WTC11 (cell line): ENCODE data around the gene C1QTNF12. TPM values are rescaled to one million over a fixed set of nuclear protein-coding genes. Genes with fewer than 3 reads are reported as not detected.
A peak's percentile ranks its signal among the peaks of the same experiment; 100 is the strongest.

ENCODE experiments used
- ATF1 ChIP-seq: sonication (generic); formaldehyde crosslinking; IDR thresholded peaks from 2 replicates; pipeline ENCODE4 v1.8.1; 2023; ENCODE audit warnings: mild to moderate bottlenecking, moderate library complexity, missing genetic modification reagents
- CREM ChIP-seq: sonication (generic); formaldehyde crosslinking; IDR thresholded peaks from 2 replicates; pipeline ENCODE4 v1.8.1; 2022; ENCODE audit warnings: mild to moderate bottlenecking, missing genetic modification reagents, moderate library complexity
- ESRRA ChIP-seq: sonication (generic); formaldehyde crosslinking; IDR thresholded peaks from 2 replicates; pipeline ENCODE4 v1.8.1; 2022; ENCODE audit warnings: mild to moderate bottlenecking, missing genetic modification reagents, borderline replicate concordance
- FOXP4 ChIP-seq: sonication (generic); formaldehyde crosslinking; IDR thresholded peaks from 2 replicates; pipeline ENCODE4 v1.8.0; 2022; ENCODE audit warnings: mild to moderate bottlenecking, missing genetic modification reagents
- HMGA2 ChIP-seq: fragments of 250-450 bp; sonication (Bioruptor Pico); IDR thresholded peaks from 2 replicates; pipeline ENCODE4 v1.4.0; 2021; ENCODE audit warnings: mild to moderate bottlenecking, moderate library complexity
- IRF2 ChIP-seq: sonication (generic); formaldehyde crosslinking; IDR thresholded peaks from 2 replicates; pipeline ENCODE4 v1.8.0; 2022; ENCODE audit warnings: low read depth, missing genetic modification reagents, borderline replicate concordance
- JAZF1 ChIP-seq: fragments of 250-450 bp; sonication (Bioruptor Pico); IDR thresholded peaks from 2 replicates; pipeline ENCODE4 v1.9.0; 2021; ENCODE audit warnings: moderate library complexity, mild to moderate bottlenecking, inconsistent platforms
- JUN ChIP-seq: sonication (generic); formaldehyde crosslinking; IDR thresholded peaks from 2 replicates; pipeline ENCODE4 v1.8.0; 2023; ENCODE audit warnings: mild to moderate bottlenecking, missing genetic modification reagents
- MYBL2 ChIP-seq: sonication (generic); formaldehyde crosslinking; IDR thresholded peaks from 2 replicates; pipeline ENCODE4 v1.8.1; 2023; ENCODE audit warnings: mild to moderate bottlenecking, moderate library complexity, missing genetic modification reagents
- NFYB ChIP-seq: sonication (generic); formaldehyde crosslinking; conservative IDR thresholded peaks from 2 replicates; pipeline ENCODE4 v1.8.0; 2022; ENCODE audit warnings: low read depth, missing genetic modification reagents
- NR1H2 ChIP-seq: sonication (generic); formaldehyde crosslinking; IDR thresholded peaks from 2 replicates; pipeline ENCODE4 v1.9.0; 2021; ENCODE audit warnings: mild to moderate bottlenecking, moderate library complexity, missing genetic modification reagents
- RELA ChIP-seq: sonication (generic); formaldehyde crosslinking; IDR thresholded peaks from 2 replicates; pipeline ENCODE4 v1.8.1; 2022; ENCODE audit warnings: missing genetic modification reagents, mild to moderate bottlenecking, borderline replicate concordance
- SMAD4 ChIP-seq: sonication (generic); formaldehyde crosslinking; IDR thresholded peaks from 2 replicates; pipeline ENCODE4 v1.8.0; 2022; ENCODE audit warnings: mild to moderate bottlenecking, missing genetic modification reagents
- SP1 ChIP-seq: sonication (generic); formaldehyde crosslinking; conservative IDR thresholded peaks from 2 replicates; pipeline ENCODE4 v1.8.1; 2022; ENCODE audit warnings: missing genetic modification reagents
- TP53 ChIP-seq: sonication (generic); formaldehyde crosslinking; IDR thresholded peaks from 2 replicates; pipeline ENCODE4 v1.8.1; 2023; ENCODE audit warnings: mild to moderate bottlenecking, missing genetic modification reagents
- USF2 ChIP-seq: sonication (generic); formaldehyde crosslinking; IDR thresholded peaks from 2 replicates; pipeline ENCODE4 v1.8.1; 2023; ENCODE audit warnings: mild to moderate bottlenecking, missing genetic modification reagents, moderate library complexity
- ZBTB43 ChIP-seq: sonication (generic); formaldehyde crosslinking; IDR thresholded peaks from 2 replicates; pipeline ENCODE4 v1.8.1; 2023; ENCODE audit warnings: mild to moderate bottlenecking, missing genetic modification reagents
- ZNF232 ChIP-seq: sonication (generic); formaldehyde crosslinking; IDR thresholded peaks from 2 replicates; pipeline ENCODE4 v1.8.0; 2022; ENCODE audit warnings: mild to moderate bottlenecking, missing genetic modification reagents
- ZNF396 ChIP-seq: fragments of 250-450 bp; sonication (Bioruptor Pico); IDR thresholded peaks from 2 replicates; pipeline ENCODE4 v1.8.0; 2021; ENCODE audit warnings: mild to moderate bottlenecking, moderate library complexity, borderline replicate concordance
- ZNF425 ChIP-seq: fragments of 250-450 bp; sonication (Bioruptor Pico); conservative IDR thresholded peaks from 2 replicates; pipeline ENCODE4 v1.9.0; 2021; ENCODE audit warnings: mild to moderate bottlenecking
- ZNF671 ChIP-seq: fragments of 250-450 bp; sonication (Bioruptor Pico); IDR thresholded peaks from 2 replicates; pipeline ENCODE4 v1.8.0; 2021; ENCODE audit warnings: mild to moderate bottlenecking
- total RNA-seq: library from RNA; stranded (reverse); gene quantifications from 3 replicates; pipeline ENCODE4 v1.2.3, GENCODE V29; 2021
- TF ChIP-seq, protein P1 (sequence below): fragments of 250-450 bp; sonication (Bioruptor Pico); IDR thresholded peaks from 2 replicates; pipeline ENCODE4 v1.9.0; 2021; ENCODE audit warnings: mild to moderate bottlenecking
- TF ChIP-seq, protein P2 (sequence below): sonication (generic); formaldehyde crosslinking; IDR thresholded peaks from 2 replicates; pipeline ENCODE4 v1.8.1; 2023; ENCODE audit warnings: mild to moderate bottlenecking, moderate library complexity, missing genetic modification reagents
- TF ChIP-seq, protein P3 (sequence below): sonication (generic); formaldehyde crosslinking; IDR thresholded peaks from 2 replicates; pipeline ENCODE4 v1.8.0; 2022; ENCODE audit warnings: mild to moderate bottlenecking, missing genetic modification reagents

Gene C1QTNF12
- total RNA-seq, 1 experiment from 2014 or later, result 10.3 TPM

DNA sequence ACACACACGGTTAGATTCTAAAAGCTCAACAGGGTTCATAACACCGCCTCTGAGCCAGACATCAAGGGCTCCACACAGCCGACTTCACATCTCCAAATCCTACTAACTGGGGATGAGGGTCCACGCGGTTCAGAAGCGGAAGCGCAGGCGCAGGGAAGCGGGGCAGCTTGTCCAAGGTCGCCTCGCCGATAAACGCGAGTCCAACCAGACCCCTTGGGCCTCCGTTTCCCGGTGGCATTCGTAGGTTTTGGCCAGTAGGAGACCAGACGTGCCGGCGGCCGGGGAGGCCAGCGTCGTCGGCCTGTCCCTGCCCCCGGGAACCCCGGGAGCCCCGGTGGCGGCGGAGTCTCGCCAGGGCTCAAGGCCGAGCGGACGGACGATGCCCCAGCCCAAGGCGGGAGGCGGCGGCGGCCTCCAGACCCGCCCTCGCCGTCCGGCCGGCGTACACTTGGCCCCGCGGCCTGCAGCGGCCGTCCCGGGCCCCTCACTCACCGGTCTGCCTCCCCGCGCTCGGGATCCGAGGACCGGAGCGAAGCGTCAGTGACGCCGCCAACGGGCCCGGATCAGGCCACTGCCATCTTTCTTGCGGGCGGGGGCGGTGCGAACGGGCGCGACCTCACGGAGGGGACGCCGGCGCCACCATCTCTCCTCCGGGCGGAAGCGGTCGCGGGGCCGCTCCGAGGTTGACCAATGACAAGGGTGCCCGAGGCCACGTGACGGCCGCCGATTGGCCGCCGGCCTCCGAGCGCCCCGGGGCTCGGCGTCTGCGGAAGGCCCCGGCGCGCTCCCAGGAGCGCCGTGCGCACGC, 14.9 kb downstream of the C1QTNF12 start, which contains the start of gene SDF4 (continued):
- TF ChIP-seq SP1 (CRISPR knock-in tag) (peak; percentile 68; the same call in 1 of the 2 replicates), JAZF1 (CRISPR knock-in tag) (no peak), CREM (CRISPR knock-in tag) (peak; percentile 66), HMGA2 (CRISPR knock-in tag) (no peak), TP53 (no peak), ZBTB43 (CRISPR knock-in tag) (no peak), RELA (CRISPR knock-in tag) (0 out of 2 replicates have a peak, but pooled peaks have one; percentile 50), ZNF232 (CRISPR knock-in tag) (0 out of 2 replicates have a peak, but pooled peaks have one; percentile 41), MYBL2 (CRISPR knock-in tag) (peak; percentile 71; the same call in 1 of the 2 replicates), NFYB (CRISPR knock-in tag) (peak; percentile 80), JUN (CRISPR knock-in tag) (0 out of 2 replicates have a peak, but pooled peaks have one; percentile 33), ZNF425 (CRISPR knock-in tag) (no peak), NR1H2 (CRISPR knock-in tag) (no peak), FOXP4 (CRISPR knock-in tag) (no peak), IRF2 (CRISPR knock-in tag) (no peak), ATF1 (CRISPR knock-in tag) (0 out of 2 replicates have a peak, but pooled peaks have one; percentile 28), ZNF396 (CRISPR knock-in tag) (no peak), ESRRA (CRISPR knock-in tag) (peak; percentile 65; the same call in 1 of the 2 replicates), SMAD4 (CRISPR knock-in tag) (no peak), USF2 (CRISPR knock-in tag) (peak; percentile 97), ZNF671 (CRISPR knock-in tag) (no peak)
- TF ChIP-seq, protein P1, sequence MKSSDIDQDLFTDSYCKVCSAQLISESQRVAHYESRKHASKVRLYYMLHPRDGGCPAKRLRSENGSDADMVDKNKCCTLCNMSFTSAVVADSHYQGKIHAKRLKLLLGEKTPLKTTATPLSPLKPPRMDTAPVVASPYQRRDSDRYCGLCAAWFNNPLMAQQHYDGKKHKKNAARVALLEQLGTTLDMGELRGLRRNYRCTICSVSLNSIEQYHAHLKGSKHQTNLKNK, result no peak
- TF ChIP-seq, protein P2, sequence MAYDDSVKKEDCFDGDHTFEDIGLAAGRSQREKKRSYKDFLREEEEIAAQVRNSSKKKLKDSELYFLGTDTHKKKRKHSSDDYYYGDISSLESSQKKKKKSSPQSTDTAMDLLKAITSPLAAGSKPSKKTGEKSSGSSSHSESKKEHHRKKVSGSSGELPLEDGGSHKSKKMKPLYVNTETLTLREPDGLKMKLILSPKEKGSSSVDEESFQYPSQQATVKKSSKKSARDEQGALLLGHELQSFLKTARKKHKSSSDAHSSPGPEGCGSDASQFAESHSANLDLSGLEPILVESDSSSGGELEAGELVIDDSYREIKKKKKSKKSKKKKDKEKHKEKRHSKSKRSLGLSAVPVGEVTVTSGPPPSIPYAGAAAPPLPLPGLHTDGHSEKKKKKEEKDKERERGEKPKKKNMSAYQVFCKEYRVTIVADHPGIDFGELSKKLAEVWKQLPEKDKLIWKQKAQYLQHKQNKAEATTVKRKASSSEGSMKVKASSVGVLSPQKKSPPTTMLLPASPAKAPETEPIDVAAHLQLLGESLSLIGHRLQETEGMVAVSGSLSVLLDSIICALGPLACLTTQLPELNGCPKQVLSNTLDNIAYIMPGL, result peak; percentile 72
- TF ChIP-seq, protein P3, sequence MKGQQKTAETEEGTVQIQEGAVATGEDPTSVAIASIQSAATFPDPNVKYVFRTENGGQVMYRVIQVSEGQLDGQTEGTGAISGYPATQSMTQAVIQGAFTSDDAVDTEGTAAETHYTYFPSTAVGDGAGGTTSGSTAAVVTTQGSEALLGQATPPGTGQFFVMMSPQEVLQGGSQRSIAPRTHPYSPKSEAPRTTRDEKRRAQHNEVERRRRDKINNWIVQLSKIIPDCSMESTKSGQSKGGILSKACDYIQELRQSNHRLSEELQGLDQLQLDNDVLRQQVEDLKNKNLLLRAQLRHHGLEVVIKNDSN, result peak; percentile 95
